GM12892 (cell line): ENCODE results near the gene TNFAIP1.
"Not testable (repeated sequence)": the region's sequence is repeated elsewhere in the genome, so short reads cannot be mapped to it uniquely, and the experiment has no call there.

Experiments used
- POLR2A ChIP-seq: IDR thresholded peaks from 2 replicates; pipeline ENCODE4 v1.6.1; 2011; ENCODE audit warnings: low read depth, low read length, control low read depth
- POLR2AphosphoS5 ChIP-seq: IDR thresholded peaks from 2 replicates; pipeline ENCODE4 v1.6.1; 2011; ENCODE audit warnings: low read depth, low read length, control low read depth
- TAF1 ChIP-seq: IDR thresholded peaks from 2 replicates; pipeline ENCODE4 v1.6.1; 2011; ENCODE audit warnings: low read depth, mild to moderate bottlenecking, control low read depth, low read length, borderline replicate concordance

DNA sequence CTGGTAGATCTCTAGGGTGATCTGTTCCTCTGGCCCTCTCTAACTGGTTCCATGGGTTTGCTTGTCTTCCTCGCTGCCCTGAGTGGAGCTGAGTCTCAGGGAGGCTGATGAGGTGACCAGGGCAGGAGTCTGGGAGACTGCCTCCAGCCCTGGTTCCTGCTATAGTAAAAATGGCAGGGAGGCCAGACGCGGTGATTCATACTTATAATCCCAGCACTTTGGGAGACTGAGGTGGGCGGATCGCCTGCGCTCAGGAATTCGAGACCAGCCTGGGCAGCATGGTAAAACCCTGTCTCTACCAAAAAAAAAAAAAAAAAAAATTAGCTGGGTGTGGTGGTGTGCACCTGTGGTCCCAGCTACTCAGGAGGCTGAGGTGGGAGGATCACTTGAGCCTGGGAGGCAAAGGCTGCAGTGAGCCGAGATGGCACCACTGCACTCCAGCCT lies 3.2 kb downstream of the TNFAIP1 start:
- TF ChIP-seq TAF1, POLR2A, POLR2AphosphoS5: not testable (repeated sequence)
